Bronchial smooth muscle cell (primary cell): ENCODE results near the gene KRTAP2-4. TPM values are rescaled to one million over a fixed set of nuclear protein-coding genes. Genes with fewer than 3 reads are reported as not detected.

ENCODE experiments used
- total RNA-seq: library from RNA; depleted of rRNA; stranded (reverse); fragments of >200 nt; gene quantifications from 2 replicates; pipeline ENCODE4 v1.2.1, GENCODE V29; 2014

The KRTAP2-4 gene
- not detected in 2 replicates for total RNA-seq

GRCh38 chr17:41065829-41066624 lies at the start of gene KRTAP2-4:
TSS of gene KRTAP2-4 (minus strand) at chr17:41065879. CDS start at chr17:41065845, 34 bp downstream.

GRCh38 chr17:41105347-41105746 lies 39.7 kb upstream of the KRTAP2-4 start, which contains the start of gene KRTAP4-9:
TSS of gene KRTAP4-9 (plus strand) at chr17:41105389. CDS start at chr17:41105389, 0 bp downstream.

GRCh38 chr17:41101586-41102259 lies 36.0 kb upstream of the KRTAP2-4 start, which contains the start of gene KRTAP4-16:
TSS of gene KRTAP4-16 (minus strand) at chr17:41102209. CDS start at chr17:41102209, 0 bp downstream.

GRCh38 chr17:41098042-41098441 lies 32.4 kb upstream of the KRTAP2-4 start, which contains the start of gene KRTAP4-8:
TSS of gene KRTAP4-8 (minus strand) at chr17:41098142. CDS start at chr17:41098084, 58 bp downstream.

GRCh38 chr17:41084100-41084856 lies 18.6 kb upstream of the KRTAP2-4 start, which contains the start of gene KRTAP4-7:
TSS of gene KRTAP4-7 (plus strand) at chr17:41084150. CDS start at chr17:41084207, 57 bp downstream.

GRCh38 chr17:41060052-41060604 lies 5.6 kb downstream of the KRTAP2-4 start, which contains the start of gene KRTAP2-3:
TSS of gene KRTAP2-3 (minus strand) at chr17:41060114. CDS start at chr17:41060050, 64 bp downstream.

GRCh38 chr17:41055130-41055529 lies 10.5 kb downstream of the KRTAP2-4 start, which contains the start of gene KRTAP2-2:
TSS of gene KRTAP2-2 (minus strand) at chr17:41055230. CDS start at chr17:41055211, 19 bp downstream.

GRCh38 chr17:41046735-41047465 lies 18.8 kb downstream of the KRTAP2-4 start, which contains the start of gene KRTAP2-1:
TSS of gene KRTAP2-1 (minus strand) at chr17:41047316. CDS start at chr17:41047267, 49 bp downstream.

GRCh38 chr17:41040783-41041571 lies 24.7 kb downstream of the KRTAP2-4 start, which contains the start of gene KRTAP1-1:
TSS of gene KRTAP1-1 (minus strand) at chr17:41041450. CDS start at chr17:41041397, 53 bp downstream.

GRCh38 chr17:41034346-41034935 lies 31.2 kb downstream of the KRTAP2-4 start, which contains the start of gene KRTAP1-3:
TSS of gene KRTAP1-3 (minus strand) at chr17:41034874. CDS start at chr17:41034821, 53 bp downstream.

GRCh38 chr17:41029633-41030245 lies 35.9 kb downstream of the KRTAP2-4 start, which contains the start of gene KRTAP1-4:
TSS of gene KRTAP1-4 (minus strand) at chr17:41030195. CDS start at chr17:41030078, 117 bp downstream.

GRCh38 chr17:41026715-41027471 lies 38.8 kb downstream of the KRTAP2-4 start, which contains the start of gene KRTAP1-5:
TSS of gene KRTAP1-5 (minus strand) at chr17:41027208. CDS start at chr17:41027155, 53 bp downstream.

Other genes starting within 250 kb of the KRTAP2-4 start
- gene KRT10, start 243.3 kb downstream of the KRTAP2-4 start, total RNA-seq = 2.2 and 4.3 TPM in 2 replicates
- not detected in 2 replicates for gene KRT12, start 198.7 kb downstream of the KRTAP2-4 start, total RNA-seq
- not detected in 2 replicates for gene KRT20, start 180.6 kb downstream of the KRTAP2-4 start, total RNA-seq
- gene KRT23, start 128.2 kb downstream of the KRTAP2-4 start, total RNA-seq = 0.16 and 1.1 TPM in 2 replicates
- 0.16 and 0.17 TPM in 2 replicates for gene KRT39, start 98.9 kb downstream of the KRTAP2-4 start, total RNA-seq
- gene KRT40, start 81.6 kb downstream of the KRTAP2-4 start, total RNA-seq = not detected in 2 replicates
- gene KRTAP3-3, start 71.7 kb downstream of the KRTAP2-4 start, total RNA-seq = not detected in 2 replicates
- not detected in 2 replicates for gene KRTAP3-2, start 66.0 kb downstream of the KRTAP2-4 start, total RNA-seq
- not detected in 2 replicates for gene KRTAP3-1, start 56.8 kb downstream of the KRTAP2-4 start, total RNA-seq
- not detected in 2 replicates for gene KRTAP1-5, start 38.7 kb downstream of the KRTAP2-4 start, total RNA-seq
- gene KRTAP1-4, start 35.7 kb downstream of the KRTAP2-4 start, total RNA-seq = not detected in 2 replicates
- not detected in 2 replicates for gene KRTAP1-3, start 31.0 kb downstream of the KRTAP2-4 start, total RNA-seq
- gene KRTAP1-1, start 24.4 kb downstream of the KRTAP2-4 start, total RNA-seq = not detected in 2 replicates
- not detected in 2 replicates for gene KRTAP2-1, start 18.6 kb downstream of the KRTAP2-4 start, total RNA-seq
- gene KRTAP2-2, start 10.6 kb downstream of the KRTAP2-4 start, total RNA-seq = not detected in 2 replicates
- not detected in 2 replicates for gene KRTAP2-3, start 5.8 kb downstream of the KRTAP2-4 start, total RNA-seq
- gene KRTAP4-7, start 18.3 kb upstream of the KRTAP2-4 start, total RNA-seq = not detected in 2 replicates
- not detected in 2 replicates for gene KRTAP4-8, start 32.3 kb upstream of the KRTAP2-4 start, total RNA-seq
- gene KRTAP4-16, start 36.3 kb upstream of the KRTAP2-4 start, total RNA-seq = not detected in 2 replicates
- gene KRTAP4-9, start 39.5 kb upstream of the KRTAP2-4 start, total RNA-seq = not detected in 2 replicates
- not detected in 2 replicates for gene KRTAP4-11, start 52.5 kb upstream of the KRTAP2-4 start, total RNA-seq
- gene KRTAP4-12, start 58.3 kb upstream of the KRTAP2-4 start, total RNA-seq = not detected in 2 replicates
- not detected in 2 replicates for gene KRTAP4-6, start 74.7 kb upstream of the KRTAP2-4 start, total RNA-seq
- gene KRTAP4-5, start 83.9 kb upstream of the KRTAP2-4 start, total RNA-seq = not detected in 2 replicates
- gene KRTAP4-4, start 94.9 kb upstream of the KRTAP2-4 start, total RNA-seq = not detected in 2 replicates
- gene KRTAP4-3, start 102.3 kb upstream of the KRTAP2-4 start, total RNA-seq = not detected in 2 replicates
- gene KRTAP4-2, start 112.3 kb upstream of the KRTAP2-4 start, total RNA-seq = not detected in 2 replicates
- not detected in 2 replicates for gene KRTAP4-1, start 119.0 kb upstream of the KRTAP2-4 start, total RNA-seq
- not detected in 2 replicates for gene KRTAP9-1, start 124.0 kb upstream of the KRTAP2-4 start, total RNA-seq
- gene KRTAP9-2, start 160.8 kb upstream of the KRTAP2-4 start, total RNA-seq = not detected in 2 replicates
- not detected in 2 replicates for gene KRTAP9-3, start 166.6 kb upstream of the KRTAP2-4 start, total RNA-seq
- not detected in 2 replicates for gene KRTAP9-8, start 172.1 kb upstream of the KRTAP2-4 start, total RNA-seq
- gene KRTAP9-4, start 183.8 kb upstream of the KRTAP2-4 start, total RNA-seq = not detected in 2 replicates
- gene KRTAP9-9, start 189.5 kb upstream of the KRTAP2-4 start, total RNA-seq = not detected in 2 replicates
- not detected in 2 replicates for gene KRTAP9-6, start 199.5 kb upstream of the KRTAP2-4 start, total RNA-seq
- gene KRTAP9-7, start 209.8 kb upstream of the KRTAP2-4 start, total RNA-seq = not detected in 2 replicates
- not detected in 2 replicates for gene KRTAP29-1, start 237.0 kb upstream of the KRTAP2-4 start, total RNA-seq
- gene KRTAP16-1, start 243.4 kb upstream of the KRTAP2-4 start, total RNA-seq = not detected in 2 replicates
- not detected in 2 replicates for gene KRTAP17-1, start 249.8 kb upstream of the KRTAP2-4 start, total RNA-seq